SK-N-MC (cell line): ENCODE results near the gene ARHGAP28.

Experiments used
- EZH2 ChIP-seq: fragments of 200-600 bp; sonication (generic); IDR thresholded peaks from one replicate; pipeline ENCODE4 v1.6.1; 2017; ENCODE audit warnings: antibody characterized with exemption
- POLR2AphosphoS5 ChIP-seq: IDR thresholded peaks from 2 replicates; pipeline ENCODE4 v1.6.1; 2012; ENCODE audit warnings: mild to moderate bottlenecking, low read depth, low read length, borderline replicate concordance

DNA sequence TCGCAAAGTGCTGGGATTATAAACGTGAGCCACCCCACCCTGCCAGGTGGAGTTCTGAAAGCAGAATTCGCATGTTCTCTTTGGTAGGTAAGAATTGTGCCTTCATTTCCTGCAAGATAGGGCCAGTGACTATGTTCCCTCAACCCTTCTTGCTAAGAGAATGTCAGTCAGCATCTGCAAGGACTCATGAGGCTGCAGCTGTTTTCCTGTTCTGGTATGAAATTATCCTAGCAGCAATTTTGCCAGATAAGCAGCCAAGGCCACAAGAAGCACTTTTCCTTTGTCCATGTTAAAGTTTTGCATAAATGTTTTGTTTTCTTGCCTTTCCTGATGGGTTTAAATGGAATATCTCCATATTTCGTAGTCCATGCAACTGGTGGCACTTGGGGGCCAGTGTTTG, 6.8 kb upstream of the ARHGAP28 start:
- TF ChIP-seq POLR2AphosphoS5 (no peak), EZH2 (no peak)
